HepG2 (cell line): ENCODE results near the gene SLC2A8. TPM values are rescaled to one million over a fixed set of nuclear protein-coding genes. Genes with fewer than 3 reads are reported as not detected.

ENCODE experiments used
- ARID4A ChIP-seq: sonication (generic); formaldehyde crosslinking; IDR thresholded peaks from 2 replicates; pipeline ENCODE4 v1.5.0; 2020; ENCODE audit warnings: mild to moderate bottlenecking, missing genetic modification reagents, borderline replicate concordance
- ATF1 ChIP-seq: IDR thresholded peaks from 2 replicates; pipeline ENCODE4 v1.6.1; 2016; ENCODE audit warnings: mild to moderate bottlenecking, control low read depth
- CCDC6 ChIP-seq: sonication (generic); formaldehyde crosslinking; IDR thresholded peaks from 2 replicates; pipeline ENCODE4 v1.8.1; 2022; ENCODE audit warnings: mild to moderate bottlenecking, missing genetic modification reagents, moderate library complexity
- ELF3 ChIP-seq: IDR thresholded peaks from 2 replicates; pipeline ENCODE4 v1.6.1; 2016; ENCODE audit warnings: missing genetic modification reagents, missing compliant biosample characterization
- HMGXB3 ChIP-seq: sonication (generic); formaldehyde crosslinking; IDR thresholded peaks from 2 replicates; pipeline ENCODE4 v1.4.0; 2020; ENCODE audit warnings: missing genetic modification reagents, borderline replicate concordance
- KDM5A ChIP-seq: fragments of 200-600 bp; sonication (generic); IDR thresholded peaks from 2 replicates; pipeline ENCODE4 v1.7.0; 2018; ENCODE audit warnings: antibody characterized with exemption, mild to moderate bottlenecking, low read length, borderline replicate concordance
- MEF2D ChIP-seq: sonication (generic); formaldehyde crosslinking; IDR thresholded peaks from 2 replicates; pipeline ENCODE4 v1.5.1; 2020; ENCODE audit warnings: mild to moderate bottlenecking, missing genetic modification reagents
- NCOA5 ChIP-seq: sonication (generic); formaldehyde crosslinking; IDR thresholded peaks from 2 replicates; pipeline ENCODE4 v1.4.0; 2020; ENCODE audit warnings: missing genetic modification reagents
- SKI ChIP-seq: fragments of 450-650 bp; IDR thresholded peaks from one replicate; pipeline ENCODE4 v1.6.1; 2018; ENCODE audit warnings: mild to moderate bottlenecking; ENCODE audit not compliant: partially characterized antibody
- SMC3 ChIP-seq: IDR thresholded peaks from 2 replicates; pipeline ENCODE4 v1.6.1; 2011; ENCODE audit warnings: low read length, improper control_type of control experiment
- SMYD3 ChIP-seq: sonication (generic); formaldehyde crosslinking; IDR thresholded peaks from 2 replicates; pipeline ENCODE4 v1.8.1; 2023; ENCODE audit warnings: mild to moderate bottlenecking, missing genetic modification reagents
- SP1 ChIP-seq, 2 experiments: fragments of 450-650 bp in 1 of 2; sonication (generic) in 1 of 2; formaldehyde crosslinking in 1 of 2; IDR thresholded peaks; 2 replicates each; pipeline versions ENCODE4 v1.4.0 to v1.6.1; 2016 to 2020; ENCODE audit warnings: missing genetic modification reagents in 1 of 2
- TBX2 ChIP-seq: sonication (generic); formaldehyde crosslinking; IDR thresholded peaks from 2 replicates; pipeline ENCODE4 v1.5.0; 2020; ENCODE audit warnings: missing genetic modification reagents, mild to moderate bottlenecking, borderline replicate concordance
- ZFP62 ChIP-seq: sonication (generic); formaldehyde crosslinking; IDR thresholded peaks from 2 replicates; pipeline ENCODE4 v1.4.0; 2020; ENCODE audit warnings: missing genetic modification reagents
- ZNF263 ChIP-seq: sonication (generic); formaldehyde crosslinking; IDR thresholded peaks from 2 replicates; pipeline ENCODE4 v1.4.0; 2020; ENCODE audit warnings: missing genetic modification reagents
- ZNF317 ChIP-seq: sonication (generic); formaldehyde crosslinking; IDR thresholded peaks from 2 replicates; pipeline ENCODE4 v1.5.0; 2020; ENCODE audit warnings: mild to moderate bottlenecking, missing genetic modification reagents
- ZNF33A ChIP-seq: sonication (generic); formaldehyde crosslinking; IDR thresholded peaks from 2 replicates; pipeline ENCODE4 v1.5.1; 2020; ENCODE audit warnings: missing genetic modification reagents, mild to moderate bottlenecking, moderate library complexity, borderline replicate concordance
- ZNF441 ChIP-seq: sonication (generic); formaldehyde crosslinking; IDR thresholded peaks from 2 replicates; pipeline ENCODE4 v1.7.0; 2021; ENCODE audit warnings: missing genetic modification reagents, borderline replicate concordance
- ZNF598 ChIP-seq: sonication (generic); formaldehyde crosslinking; IDR thresholded peaks from 2 replicates; pipeline ENCODE4 v1.5.1; 2020; ENCODE audit warnings: mild to moderate bottlenecking, missing genetic modification reagents, borderline replicate concordance
- ZNF749 ChIP-seq: sonication (generic); formaldehyde crosslinking; IDR thresholded peaks from 2 replicates; pipeline ENCODE4 v1.8.0; 2022; ENCODE audit warnings: mild to moderate bottlenecking, missing genetic modification reagents, moderate library complexity, borderline replicate concordance
- ZNF768 ChIP-seq: sonication (generic); formaldehyde crosslinking; IDR thresholded peaks from 2 replicates; pipeline ENCODE4 v1.4.0; 2020; ENCODE audit warnings: missing genetic modification reagents
- polyA plus RNA-seq, 8 experiments: library from polyadenylated mRNA; depleted of rRNA in 3 of 8; stranded (reverse) in 7 of 8; unstranded in 1 of 8; fragments of >200 nt; fragmentation: Illumina TruSeq in 4 of 8; extraction: Trizol in 4 of 8; gene quantifications; 2 replicates each; pipeline versions ENCODE4 v1.2.1 to v1.2.3, GENCODE V29; 2011 to 2016; ENCODE audit warnings: low read depth in 4 of 8, missing spikeins in 1 of 8, mixed read lengths in 1 of 8; ENCODE audit not compliant: insufficient read depth in 1 of 8
- total RNA-seq, 5 experiments: library from RNA; depleted of rRNA; stranded (reverse); fragments of >200 nt; fragmentation: Illumina TruSeq; extraction: Trizol; gene quantifications; 2 replicates each; pipeline ENCODE4 v1.2.3, GENCODE V29; 2016; ENCODE audit warnings: low read depth in 1 of 5

SLC2A8 gene
- total and polyA plus RNA-seq, 2 of the 13 experiments (the other 11 are each of a cell fraction or from before 2014, with no cell fraction given): 22.6 to 48.6 TPM

DNA sequence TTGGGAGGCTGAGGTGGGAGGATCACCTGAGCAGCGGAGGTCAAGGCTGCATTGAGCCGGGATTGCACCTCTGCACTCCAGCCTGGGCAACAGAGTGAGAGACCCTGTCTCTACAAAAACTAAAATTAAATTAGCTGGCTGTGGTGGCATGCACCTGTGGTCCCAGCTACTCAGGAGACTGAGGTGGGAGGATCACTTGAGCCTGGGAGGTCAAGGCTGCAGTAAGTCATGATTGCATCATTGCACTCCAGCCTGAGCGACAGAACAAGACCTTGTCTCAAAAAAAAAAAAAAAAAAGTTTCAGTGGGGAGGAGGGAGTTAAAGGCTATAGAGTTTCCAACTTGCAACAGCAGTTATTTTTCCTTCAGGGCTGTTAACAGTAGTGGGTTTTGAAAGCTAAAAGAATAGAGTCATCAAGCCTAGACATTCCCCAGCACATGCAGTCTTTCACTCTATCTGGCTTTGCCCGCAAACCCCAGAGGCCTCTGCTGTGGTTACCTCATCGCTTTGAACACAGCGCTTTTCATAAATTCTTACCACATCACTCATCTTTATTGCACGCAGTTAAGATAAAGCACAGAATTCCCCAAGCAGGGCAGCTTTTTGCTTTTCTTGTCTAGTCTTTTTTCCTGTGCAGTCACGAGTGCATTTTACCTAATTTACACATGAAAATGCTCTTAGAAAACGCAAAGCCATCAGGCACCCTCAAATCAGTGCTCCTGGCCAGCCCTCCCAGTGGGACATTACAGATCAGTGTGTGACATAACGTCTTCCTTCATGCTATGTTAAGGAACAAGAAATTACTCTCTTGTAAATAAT lies 8.7 kb upstream of the SLC2A8 start (continued):
- TF ChIP-seq MEF2D (CRISPR knock-in tag) (no peak), NCOA5 (CRISPR knock-in tag) (no peak), ZNF317 (no peak), ATF1 (CRISPR knock-in tag) (peak; percentile 67), SMC3 (no peak; the same call in 1 of the 2 replicates), ZNF768 (CRISPR knock-in tag) (no peak), ZNF598 (CRISPR knock-in tag) (no peak), ARID4A (no peak; the same call in 1 of the 2 replicates), KDM5A (no peak), ZFP62 (CRISPR knock-in tag) (no peak), HMGXB3 (CRISPR knock-in tag) (no peak), SP1 (IDR thresholded peaks at IDR 0.05) (no peak), SP1 (CRISPR knock-in tag; IDR thresholded peaks at IDR 0.05) (no peak), CCDC6 (CRISPR knock-in tag) (no peak), TBX2 (CRISPR knock-in tag) (no peak), SKI (no peak), ZNF33A (CRISPR knock-in tag) (no peak), ELF3 (0 out of 2 replicates have a peak, but pooled peaks have one; percentile 12), ZNF263 (CRISPR knock-in tag) (peak; percentile 64; the same call in 1 of the 2 replicates), ZNF441 (CRISPR knock-in tag) (no peak), SMYD3 (no peak), ZNF749 (no peak)
